Measurements from ENCODE around the gene SLC28A1.
"Not testable (repeated sequence)": the region's sequence is repeated elsewhere in the genome, so short reads cannot be mapped to it uniquely, and the experiment has no call there.

DNA sequence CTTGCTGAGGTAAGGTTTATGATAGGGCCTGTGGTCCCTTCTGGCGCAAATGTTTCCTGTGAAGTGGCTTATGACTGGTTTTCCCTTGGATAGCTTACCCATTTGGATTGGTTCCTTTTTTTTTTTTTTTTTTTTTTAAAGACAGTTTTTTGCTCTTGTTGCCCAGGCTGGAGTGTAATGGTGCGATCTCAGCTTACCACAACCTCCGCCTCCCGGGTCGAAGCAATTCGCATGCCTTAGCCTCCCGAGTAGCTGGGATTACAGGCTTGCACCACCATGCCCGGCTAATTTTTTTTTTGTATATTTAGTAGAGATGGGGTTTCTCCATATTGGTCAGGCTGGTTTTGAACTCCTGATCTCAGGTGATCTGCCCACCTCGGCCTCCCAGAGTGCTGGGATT is 102.9 kb downstream of the SLC28A1 start:
- TF ChIP-seq, protein P1, sequence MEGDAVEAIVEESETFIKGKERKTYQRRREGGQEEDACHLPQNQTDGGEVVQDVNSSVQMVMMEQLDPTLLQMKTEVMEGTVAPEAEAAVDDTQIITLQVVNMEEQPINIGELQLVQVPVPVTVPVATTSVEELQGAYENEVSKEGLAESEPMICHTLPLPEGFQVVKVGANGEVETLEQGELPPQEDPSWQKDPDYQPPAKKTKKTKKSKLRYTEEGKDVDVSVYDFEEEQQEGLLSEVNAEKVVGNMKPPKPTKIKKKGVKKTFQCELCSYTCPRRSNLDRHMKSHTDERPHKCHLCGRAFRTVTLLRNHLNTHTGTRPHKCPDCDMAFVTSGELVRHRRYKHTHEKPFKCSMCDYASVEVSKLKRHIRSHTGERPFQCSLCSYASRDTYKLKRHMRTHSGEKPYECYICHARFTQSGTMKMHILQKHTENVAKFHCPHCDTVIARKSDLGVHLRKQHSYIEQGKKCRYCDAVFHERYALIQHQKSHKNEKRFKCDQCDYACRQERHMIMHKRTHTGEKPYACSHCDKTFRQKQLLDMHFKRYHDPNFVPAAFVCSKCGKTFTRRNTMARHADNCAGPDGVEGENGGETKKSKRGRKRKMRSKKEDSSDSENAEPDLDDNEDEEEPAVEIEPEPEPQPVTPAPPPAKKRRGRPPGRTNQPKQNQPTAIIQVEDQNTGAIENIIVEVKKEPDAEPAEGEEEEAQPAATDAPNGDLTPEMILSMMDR (IDR thresholded peaks at IDR 0.05; ENCODE audit: insufficient read depth, low read depth, low read length): not testable (repeated sequence)
- TF ChIP-seq EZH2 (IDR thresholded peaks at IDR 0.05; ENCODE audit: insufficient read depth, low read length): not testable (repeated sequence)
